ENCODE results near the gene NACC1.

NACC1 gene

DNA sequence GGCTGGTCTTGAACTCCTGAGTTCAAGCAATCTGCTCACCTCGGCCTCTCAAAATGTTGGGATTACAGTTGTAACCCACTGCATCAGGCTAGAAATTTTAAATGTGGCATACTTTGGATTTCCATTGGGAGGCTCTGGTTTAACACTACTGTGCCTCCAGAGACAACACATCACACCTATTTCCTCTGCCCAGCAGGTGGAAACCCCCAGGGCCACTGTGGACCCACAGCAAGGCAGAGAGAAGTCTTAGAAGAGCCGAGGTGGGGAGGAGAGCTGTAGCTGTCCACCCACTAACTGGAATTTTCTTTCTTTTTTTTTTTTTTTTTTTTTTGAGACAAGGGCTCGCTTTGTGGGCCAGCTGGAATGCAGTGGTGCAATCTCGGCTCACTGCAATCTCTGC lies 71.5 kb downstream of the NACC1 start:
- DNase-seq, result no peak

Data from hypothalamus (tissue), 51 donors.